OCI-LY1 (cell line): ENCODE results near the gene PDXDC1.

ENCODE experiments used
- H2AFZ ChIP-seq: fragments of 200-600 bp; sonication (generic), shearing (Covaris generic); 2 replicates; pipeline ENCODE4 v1.6.0; 2014; ENCODE audit warnings: antibody characterized with exemption, mild to moderate bottlenecking, low read length
- H3F3A ChIP-seq: fragments of 200-600 bp; sonication (generic), shearing (Covaris generic); 2 replicates; pipeline ENCODE4 v1.6.0; 2014; ENCODE audit warnings: mild to moderate bottlenecking, antibody characterized with exemption, low read length, moderate library complexity; ENCODE audit not compliant: insufficient read depth
- H3K27ac ChIP-seq: fragments of 200-600 bp; sonication (generic); 2 replicates; pipeline ENCODE4 v1.5.1; 2014; ENCODE audit warnings: low read length, mixed run types, mild to moderate bottlenecking, low read depth; ENCODE audit not compliant: poor library complexity, severe bottlenecking
- H3K27me3 ChIP-seq: fragments of 200-600 bp; sonication (generic); 2 replicates; pipeline ENCODE4 v1.6.0; 2014; ENCODE audit warnings: antibody characterized with exemption, mild to moderate bottlenecking, low read length, moderate library complexity; ENCODE audit not compliant: insufficient read depth
- H3K36me3 ChIP-seq: fragments of 200-600 bp; sonication (generic); 2 replicates; pipeline ENCODE4 v1.6.1; 2014; ENCODE audit warnings: mild to moderate bottlenecking, antibody characterized with exemption, low read length, moderate library complexity, mixed read lengths; ENCODE audit not compliant: insufficient read depth
- H3K4me1 ChIP-seq: fragments of 200-600 bp; sonication (generic); 2 replicates; pipeline ENCODE4 v1.5.1; 2014; ENCODE audit warnings: mild to moderate bottlenecking, low read length, moderate library complexity; ENCODE audit not compliant: insufficient read depth, severe bottlenecking
- H3K4me2 ChIP-seq: fragments of 200-600 bp; sonication (generic), shearing (Covaris generic); 2 replicates; pipeline ENCODE4 v1.6.1; 2014; ENCODE audit warnings: low read length
- H3K4me3 ChIP-seq: fragments of 200-600 bp; sonication (generic); 2 replicates; pipeline ENCODE4 v1.5.1; 2014; ENCODE audit warnings: low read length, low read depth, mild to moderate bottlenecking, mixed read lengths; ENCODE audit not compliant: poor library complexity, severe bottlenecking
- H3K79me2 ChIP-seq: fragments of 200-600 bp; shearing (Covaris generic); 2 replicates; pipeline ENCODE4 v1.6.1; 2016; ENCODE audit warnings: mixed run types, low read length, mixed read lengths; ENCODE audit not compliant: insufficient read depth
- H3K9ac ChIP-seq: fragments of 200-600 bp; sonication (generic), shearing (Covaris generic); 2 replicates; pipeline ENCODE4 v1.6.1; 2014; ENCODE audit warnings: mild to moderate bottlenecking, low read length, mixed read lengths
- H3K9me2 ChIP-seq: fragments of 200-600 bp; sonication (generic), shearing (Covaris generic); 2 replicates; pipeline ENCODE4 v1.6.1; 2014; ENCODE audit warnings: low read depth, mild to moderate bottlenecking, low read length, mixed read lengths
- H3K9me3 ChIP-seq: fragments of 200-600 bp; shearing (Covaris generic); 2 replicates; pipeline ENCODE4 v1.6.1; 2014; ENCODE audit warnings: low read length, mixed read lengths
- H4K20me1 ChIP-seq: fragments of 200-600 bp; sonication (generic), shearing (Covaris generic); 2 replicates; pipeline ENCODE4 v1.6.0; 2016; ENCODE audit warnings: mild to moderate bottlenecking, low read length; ENCODE audit not compliant: insufficient read depth
- EZH2 ChIP-seq: fragments of 200-600 bp; sonication (generic), shearing (Covaris generic); IDR thresholded peaks from 2 replicates; pipeline ENCODE4 v1.8.0; 2017; ENCODE audit warnings: borderline replicate concordance, mixed run types, mild to moderate bottlenecking, antibody characterized with exemption, low read length, moderate library complexity, mixed read lengths
- TF ChIP-seq, protein P1 (sequence below): fragments of 200-600 bp; sonication (generic), shearing (Covaris generic); IDR thresholded peaks from 2 replicates; pipeline ENCODE4 v1.5.1; 2017; ENCODE audit warnings: mild to moderate bottlenecking, antibody characterized with exemption, low read length, moderate library complexity, mixed read lengths

PDXDC1 gene

DNA sequence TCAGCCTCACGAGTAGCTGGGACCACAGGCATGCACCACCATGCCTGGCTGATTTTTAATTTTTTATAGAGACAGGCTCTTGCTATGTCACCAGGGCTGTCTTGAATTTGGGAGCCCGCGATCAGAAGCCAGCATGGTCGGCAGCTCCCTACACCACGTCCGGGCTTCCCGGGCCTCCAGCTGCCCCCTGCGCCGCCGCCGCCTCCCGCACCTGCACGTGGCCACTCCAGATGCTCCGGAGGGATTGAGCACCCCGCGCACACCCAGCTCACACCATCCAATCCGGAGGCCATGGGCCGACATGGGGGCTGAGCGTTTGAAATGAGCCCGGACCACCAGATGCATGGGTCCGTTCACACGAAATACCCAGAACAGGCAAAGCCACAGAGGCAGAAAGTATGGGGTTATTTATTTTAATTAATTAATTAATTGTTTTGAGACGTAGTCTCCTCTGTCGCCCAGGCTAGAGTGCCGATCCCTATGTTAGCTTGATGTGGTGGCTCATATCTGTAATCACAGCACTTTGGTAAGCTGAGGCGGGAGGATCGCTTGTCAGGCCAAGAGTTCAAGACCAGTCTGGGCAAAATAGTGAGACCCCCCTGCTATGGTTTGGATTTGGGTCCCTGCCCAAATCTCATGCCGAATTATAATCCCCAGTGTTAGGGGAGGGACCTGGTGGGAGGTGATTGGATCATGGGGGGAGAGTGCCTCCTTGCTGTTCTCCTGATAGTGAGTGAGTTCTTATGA is 17.1 kb upstream of the PDXDC1 start:
- Histone ChIP-seq H3K79me2 (no peaks in the 10 kb centered on the region), H3K9me3 (no peaks in the 10 kb centered on the region), H2AFZ (no peak overlapping the region), H3K27ac (no peak overlapping the region), H3F3A (no peaks in the 10 kb centered on the region), H3K4me3 (no peak overlapping the region), H3K4me2 (no peak overlapping the region), H4K20me1 (no peaks in the 10 kb centered on the region), H3K4me1 (no peaks in the 10 kb centered on the region), H3K9ac (no peak overlapping the region), H3K27me3 (peaks cover 8% of the 10 kb centered on the region; the same call in 1 of the 2 replicates), H3K9me2 (no peaks in the 10 kb centered on the region), H3K36me3 (no peaks in the 10 kb centered on the region)
- TF ChIP-seq, protein P1, sequence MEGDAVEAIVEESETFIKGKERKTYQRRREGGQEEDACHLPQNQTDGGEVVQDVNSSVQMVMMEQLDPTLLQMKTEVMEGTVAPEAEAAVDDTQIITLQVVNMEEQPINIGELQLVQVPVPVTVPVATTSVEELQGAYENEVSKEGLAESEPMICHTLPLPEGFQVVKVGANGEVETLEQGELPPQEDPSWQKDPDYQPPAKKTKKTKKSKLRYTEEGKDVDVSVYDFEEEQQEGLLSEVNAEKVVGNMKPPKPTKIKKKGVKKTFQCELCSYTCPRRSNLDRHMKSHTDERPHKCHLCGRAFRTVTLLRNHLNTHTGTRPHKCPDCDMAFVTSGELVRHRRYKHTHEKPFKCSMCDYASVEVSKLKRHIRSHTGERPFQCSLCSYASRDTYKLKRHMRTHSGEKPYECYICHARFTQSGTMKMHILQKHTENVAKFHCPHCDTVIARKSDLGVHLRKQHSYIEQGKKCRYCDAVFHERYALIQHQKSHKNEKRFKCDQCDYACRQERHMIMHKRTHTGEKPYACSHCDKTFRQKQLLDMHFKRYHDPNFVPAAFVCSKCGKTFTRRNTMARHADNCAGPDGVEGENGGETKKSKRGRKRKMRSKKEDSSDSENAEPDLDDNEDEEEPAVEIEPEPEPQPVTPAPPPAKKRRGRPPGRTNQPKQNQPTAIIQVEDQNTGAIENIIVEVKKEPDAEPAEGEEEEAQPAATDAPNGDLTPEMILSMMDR, result no peak
- no peak for TF ChIP-seq EZH2

DNA sequence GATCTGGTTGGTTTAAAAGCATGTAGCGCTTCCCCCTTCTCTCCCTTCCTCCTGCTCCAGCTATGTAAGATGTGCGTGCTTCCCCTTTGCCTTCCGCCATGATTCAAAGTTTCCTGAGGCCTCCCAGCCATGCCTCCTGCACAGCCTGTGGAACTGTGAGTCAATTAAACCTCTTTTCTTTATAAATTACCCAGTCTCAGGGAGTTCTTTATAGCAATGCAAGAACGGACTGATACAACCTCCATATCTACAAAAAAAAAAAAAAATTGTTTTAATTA is 16.6 kb upstream of the PDXDC1 start:
- Histone ChIP-seq H4K20me1 (no peaks in the 10 kb centered on the region), H3K79me2 (no peaks in the 10 kb centered on the region), H3K9me2 (no peaks in the 10 kb centered on the region), H3K9me3 (no peaks in the 10 kb centered on the region), H3K27me3 (peaks cover 8% of the 10 kb centered on the region; the same call in 1 of the 2 replicates), H2AFZ (no peak overlapping the region), H3K4me2 (no peak overlapping the region), H3K4me3 (no peak overlapping the region), H3K27ac (no peak overlapping the region), H3K9ac (no peak overlapping the region), H3K36me3 (no peaks in the 10 kb centered on the region), H3F3A (no peaks in the 10 kb centered on the region), H3K4me1 (no peaks in the 10 kb centered on the region)
- TF ChIP-seq, protein P1, result no peak
- no peak for TF ChIP-seq EZH2

DNA sequence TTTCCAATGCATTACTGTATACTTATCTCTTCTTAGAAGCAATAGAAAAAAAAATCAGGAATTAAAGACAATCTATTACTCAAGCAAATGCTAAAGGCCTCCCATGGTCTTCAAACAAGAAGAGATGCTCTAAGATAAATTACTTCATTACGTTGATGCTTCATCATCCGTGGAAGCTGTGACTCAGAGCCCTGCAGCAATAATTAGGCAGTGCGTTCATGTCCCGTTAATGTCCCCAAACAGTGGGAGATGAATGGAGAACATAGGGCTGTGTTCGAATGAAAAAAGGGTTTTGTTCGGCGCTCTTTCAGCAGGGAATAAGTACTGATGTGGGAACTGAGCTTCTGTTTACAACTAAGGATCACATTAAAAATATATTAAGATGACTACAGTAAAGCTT is 15.9 kb upstream of the PDXDC1 start:
- Histone ChIP-seq H3K27me3 (peaks cover 8% of the 10 kb centered on the region), H3K36me3 (no peaks in the 10 kb centered on the region), H2AFZ (no peak overlapping the region), H3K4me1 (no peaks in the 10 kb centered on the region), H3K9ac (no peak overlapping the region), H3K4me3 (no peak overlapping the region), H4K20me1 (no peaks in the 10 kb centered on the region), H3K9me2 (no peaks in the 10 kb centered on the region), H3K27ac (no peak overlapping the region), H3K4me2 (no peak overlapping the region), H3K79me2 (no peaks in the 10 kb centered on the region), H3F3A (no peaks in the 10 kb centered on the region), H3K9me3 (no peaks in the 10 kb centered on the region)
- TF ChIP-seq EZH2, result no peak
- TF ChIP-seq, protein P1, result no peak
